Measurements from ENCODE around the gene CDH18.
"Not testable (repeated sequence)": the region's sequence is repeated elsewhere in the genome, so short reads cannot be mapped to it uniquely, and the experiment has no call there.

Gene CDH18

GRCh38 chr5:19855031-19855430, 133.0 kb downstream of the CDH18 start:
- DNase-seq = no peak

DNA sequence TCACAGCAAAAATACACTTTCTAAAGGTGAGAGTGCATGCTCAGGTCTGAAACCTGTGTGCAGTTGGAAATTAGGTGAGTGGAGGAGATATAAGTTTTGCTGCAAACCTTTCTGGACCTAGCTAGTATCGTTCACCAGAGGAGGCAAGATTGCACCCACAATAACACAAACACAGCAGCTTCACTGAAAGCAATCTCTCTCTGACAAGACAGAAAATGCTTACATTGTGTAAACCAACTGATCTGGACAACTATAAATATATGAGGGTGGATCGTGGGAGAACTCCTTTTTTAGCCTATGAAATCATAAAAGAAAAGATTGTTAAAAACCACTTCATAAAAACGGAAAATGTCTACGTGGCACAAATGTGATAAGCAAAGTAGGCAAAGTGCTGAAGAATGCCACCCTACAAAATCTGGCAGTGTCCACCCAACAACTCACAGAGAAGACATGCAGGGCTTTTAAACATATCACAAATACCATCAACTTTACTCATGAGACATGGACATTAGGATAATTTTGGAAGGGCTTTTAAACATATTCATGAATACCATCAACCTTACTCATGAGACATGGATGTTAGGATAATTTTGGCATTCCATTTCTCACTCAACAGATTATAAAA, 134.3 kb downstream of the CDH18 start:
- DNase-seq = no peak

GRCh38 chr5:19837536-19838174, 150.3 kb downstream of the CDH18 start:
- no peak for DNase-seq

DNA sequence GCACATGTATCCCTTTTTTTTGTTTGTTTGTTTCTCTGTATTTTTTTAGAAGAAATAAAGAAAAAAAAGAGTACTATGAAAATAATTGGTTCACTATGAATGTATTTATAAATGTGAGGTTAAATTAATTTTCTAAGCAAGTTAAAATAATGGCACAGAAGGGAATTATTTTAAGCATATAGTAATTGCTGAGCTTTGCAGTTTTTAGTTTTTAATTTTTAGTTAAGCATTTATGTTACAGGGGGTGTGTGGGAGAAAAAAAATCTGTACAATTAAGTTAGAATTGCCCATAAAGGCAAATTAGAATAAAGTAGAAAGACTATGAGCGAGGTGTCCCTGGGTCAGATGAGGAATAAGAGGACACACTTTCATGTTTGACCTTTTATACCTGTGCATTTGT, 152.6 kb downstream of the CDH18 start:
- no peak for DNase-seq

DNA sequence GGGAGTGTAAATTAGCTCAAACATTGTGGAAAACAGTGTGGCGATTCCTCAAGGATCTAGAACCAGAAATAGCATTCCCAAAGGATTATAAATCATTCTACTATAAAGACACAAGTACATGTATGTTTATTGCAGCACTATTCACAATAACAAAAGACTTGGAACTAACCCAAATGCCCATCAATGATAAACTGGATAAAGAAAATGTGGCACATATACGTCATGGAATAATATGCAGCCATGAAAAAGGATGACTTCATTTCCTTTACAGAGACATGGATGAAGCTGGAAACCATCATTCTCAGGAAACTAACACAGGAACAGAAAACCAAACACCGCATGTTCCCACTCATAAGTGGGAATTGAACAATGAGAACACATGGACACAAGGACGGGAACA, 175.3 kb downstream of the CDH18 start:
- not testable (repeated sequence) for DNase-seq

GRCh38 chr5:19806756-19807155, 181.2 kb downstream of the CDH18 start:
- no peak for DNase-seq

DNA sequence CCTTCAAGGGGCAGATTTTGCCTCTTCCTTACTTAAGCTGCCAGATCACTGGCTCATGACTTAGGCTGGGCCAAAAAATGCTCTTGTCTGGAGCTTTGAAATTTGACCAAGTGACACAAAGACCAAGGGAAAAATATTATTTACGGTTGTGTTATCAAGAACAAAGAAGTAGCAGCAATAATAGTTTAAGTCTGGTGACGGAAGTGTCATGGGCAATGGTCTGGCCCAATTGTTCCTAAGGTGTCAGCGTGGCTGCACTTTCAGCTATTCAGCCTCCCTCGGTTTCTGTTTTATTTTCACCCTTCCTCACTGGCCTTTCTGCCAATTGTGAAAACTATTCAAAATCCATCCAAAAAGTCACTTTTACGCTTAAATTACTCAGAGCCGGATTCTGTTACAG, 185.3 kb downstream of the CDH18 start:
- no peak for DNase-seq

- DNase-seq = no peak
Measured at GRCh38 chr5:19795218-19795617, 192.8 kb downstream of the CDH18 start.

DNA sequence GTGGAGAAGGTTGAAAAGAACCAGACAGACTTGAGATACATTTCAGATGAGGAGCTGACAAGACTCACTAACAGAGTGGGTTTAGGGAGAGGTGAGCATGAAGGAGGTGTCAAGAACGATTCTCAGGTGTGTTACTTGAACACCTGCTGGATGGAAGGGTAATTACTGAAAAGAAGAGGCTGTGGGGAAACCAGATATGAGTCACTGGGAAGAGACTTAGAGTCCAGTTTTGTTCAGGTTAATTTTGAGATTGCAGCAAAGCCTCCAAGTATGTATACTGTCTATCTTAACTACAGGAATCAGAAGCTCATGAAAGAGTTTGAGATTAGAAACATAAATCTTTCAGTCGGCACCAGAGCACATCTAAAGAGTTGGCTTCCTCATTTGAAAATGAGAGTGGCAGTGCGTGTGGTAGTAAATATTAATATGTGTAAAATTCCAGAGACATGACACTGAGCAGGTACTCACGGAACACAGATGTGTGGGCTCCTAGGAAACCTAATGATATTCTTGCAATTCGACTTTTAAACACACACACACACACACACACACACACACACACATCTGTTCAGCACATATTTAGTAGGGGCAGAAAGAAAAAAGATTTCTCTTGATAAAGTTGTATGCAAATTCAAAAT, 197.1 kb downstream of the CDH18 start:
- DNase-seq = no peak

DNA sequence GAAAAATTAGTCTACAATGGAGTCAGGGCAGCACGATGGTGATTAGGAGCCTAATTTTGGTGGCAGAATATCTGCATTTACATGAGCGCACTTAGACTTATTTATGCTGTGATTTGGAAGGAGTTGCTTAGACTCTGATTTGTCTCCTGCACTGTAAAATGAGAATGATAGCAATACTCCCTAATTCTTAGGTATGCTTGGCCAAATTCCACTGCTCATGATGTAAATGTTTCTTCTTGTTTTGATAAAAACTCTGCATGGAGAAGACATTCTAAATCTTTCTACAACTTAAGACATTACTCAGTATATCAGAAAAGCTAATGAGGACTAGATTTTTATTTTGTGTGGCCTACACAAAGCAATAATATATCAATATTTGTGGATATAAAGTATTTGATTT, 205.4 kb downstream of the CDH18 start:
- no peak for DNase-seq

DNA sequence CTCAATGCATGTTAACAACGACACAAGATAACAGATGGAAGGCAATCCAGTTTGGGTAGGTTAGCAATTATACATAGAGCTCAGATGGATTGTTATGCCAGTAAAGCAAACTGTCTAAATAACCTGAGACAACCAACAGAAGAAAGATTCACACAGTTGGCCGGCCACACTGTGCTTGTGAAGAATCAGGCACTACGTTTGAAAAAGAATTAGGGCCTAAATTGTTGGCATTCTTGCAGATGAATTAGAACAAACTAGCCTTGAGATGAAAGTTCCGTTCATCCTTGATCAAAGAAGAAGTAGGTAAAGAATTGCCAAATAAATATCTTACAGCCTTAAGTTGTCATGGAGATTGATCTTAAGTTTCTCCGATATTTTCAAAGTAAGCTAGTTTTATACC, 210.6 kb downstream of the CDH18 start:
- DNase-seq = no peak

DNA sequence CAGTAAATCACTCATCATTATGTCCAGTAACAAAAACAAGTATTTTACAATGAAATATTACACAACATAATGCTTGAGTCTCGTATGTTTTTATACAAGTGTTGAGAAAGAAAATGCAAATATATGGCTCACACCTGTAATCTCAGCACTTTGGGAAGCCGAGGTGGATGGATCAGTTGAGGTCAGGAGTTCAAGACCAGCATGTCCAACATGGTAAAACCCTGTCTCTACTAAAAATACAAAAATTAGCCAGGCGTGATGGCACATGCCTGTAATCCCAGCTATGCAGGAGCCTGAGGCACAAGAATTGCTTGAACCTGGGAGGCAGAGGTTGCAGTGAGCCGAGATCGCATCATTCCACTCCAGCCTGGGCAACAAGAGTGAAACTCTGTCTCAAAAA, 211.1 kb downstream of the CDH18 start:
- not testable (repeated sequence) for DNase-seq

DNA sequence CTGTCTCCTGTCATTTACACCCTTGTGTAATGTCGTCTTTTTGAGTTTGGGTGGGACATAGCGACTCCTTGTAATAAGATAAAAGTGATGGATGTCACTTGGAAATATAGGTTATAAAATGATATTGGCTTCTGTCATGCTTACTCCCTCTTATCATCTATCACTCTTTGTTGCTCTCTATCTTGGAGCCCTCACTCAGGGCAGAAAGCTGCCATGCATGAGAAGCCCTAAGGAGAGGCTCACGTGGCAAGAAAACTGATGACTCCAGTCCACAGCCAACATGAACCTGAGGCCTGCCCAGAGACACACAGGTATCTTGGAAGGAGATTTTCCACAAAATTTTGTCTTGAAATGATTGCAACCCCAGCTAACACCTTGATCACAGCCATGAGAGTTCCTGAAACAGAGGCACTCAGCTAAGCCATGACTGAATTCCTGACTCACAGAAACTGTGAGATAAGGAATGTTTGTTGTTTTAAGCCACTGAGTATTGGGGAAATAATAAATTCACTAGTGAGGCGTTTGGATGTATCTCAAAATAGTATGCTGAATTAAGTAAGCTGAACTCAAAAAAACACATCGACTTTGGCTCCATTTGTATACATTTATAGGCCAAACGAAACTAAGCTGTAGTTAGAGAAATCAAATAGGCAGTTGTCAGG, 216.7 kb downstream of the CDH18 start:
- no peak for DNase-seq

DNA sequence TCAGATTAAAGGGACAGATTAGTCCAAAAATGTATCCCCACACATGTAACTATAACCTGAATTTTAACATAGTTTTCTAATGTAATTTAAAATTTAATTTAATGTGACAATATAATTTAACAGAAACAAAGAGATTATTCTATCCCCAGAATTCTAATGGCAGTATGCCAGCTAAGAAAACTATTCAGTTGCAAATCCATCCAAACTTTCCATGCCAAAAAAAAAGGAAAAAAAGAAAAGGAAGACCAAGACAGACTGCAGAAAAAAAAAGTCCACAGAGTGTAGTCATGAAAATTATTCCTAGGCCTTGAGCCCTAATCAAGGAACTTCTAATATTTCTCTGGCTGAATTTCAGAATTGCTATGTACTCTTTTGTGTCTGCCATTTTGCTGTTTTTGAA, 217.6 kb downstream of the CDH18 start:
- no peak for DNase-seq

DNA sequence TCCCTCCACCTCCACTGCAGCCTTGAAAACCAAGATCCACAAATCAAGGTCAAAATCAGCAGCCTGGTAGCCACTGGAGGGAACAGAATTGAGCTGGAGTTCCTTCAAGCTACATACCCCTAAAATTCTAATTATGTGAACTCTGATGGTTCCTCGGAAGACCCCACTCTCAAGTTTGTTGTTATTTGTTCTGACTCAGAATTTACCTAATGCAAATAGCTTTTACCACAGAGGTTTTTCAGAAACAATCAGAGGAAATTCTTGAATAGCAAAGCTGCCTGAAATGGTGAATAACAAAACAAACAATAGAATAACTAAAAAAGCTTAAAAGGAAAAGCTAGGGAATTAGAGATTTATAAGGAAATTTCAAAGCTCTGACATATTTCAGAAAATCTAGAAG, 220.0 kb downstream of the CDH18 start:
- no peak for DNase-seq

GRCh38 chr5:19753579-19753978, 234.4 kb downstream of the CDH18 start:
- no peak for DNase-seq

DNA sequence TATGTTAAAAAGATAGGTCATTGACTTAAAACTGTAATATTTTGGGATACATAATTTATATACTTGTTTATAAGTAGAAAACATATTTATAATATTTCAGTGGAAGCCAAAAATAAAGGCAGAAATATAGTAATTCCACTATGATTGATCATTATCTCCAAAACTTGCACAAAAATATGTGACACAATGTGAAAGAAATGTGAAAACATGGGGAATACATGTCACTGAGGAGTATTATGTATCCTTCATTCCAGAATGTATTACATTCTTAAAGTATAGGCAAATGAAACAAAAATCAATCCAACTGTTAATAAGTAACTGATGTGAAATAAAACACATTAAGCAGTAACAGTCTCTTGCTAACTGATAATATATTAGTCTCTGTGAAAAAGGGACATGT, 236.7 kb downstream of the CDH18 start:
- no peak for DNase-seq

DNA sequence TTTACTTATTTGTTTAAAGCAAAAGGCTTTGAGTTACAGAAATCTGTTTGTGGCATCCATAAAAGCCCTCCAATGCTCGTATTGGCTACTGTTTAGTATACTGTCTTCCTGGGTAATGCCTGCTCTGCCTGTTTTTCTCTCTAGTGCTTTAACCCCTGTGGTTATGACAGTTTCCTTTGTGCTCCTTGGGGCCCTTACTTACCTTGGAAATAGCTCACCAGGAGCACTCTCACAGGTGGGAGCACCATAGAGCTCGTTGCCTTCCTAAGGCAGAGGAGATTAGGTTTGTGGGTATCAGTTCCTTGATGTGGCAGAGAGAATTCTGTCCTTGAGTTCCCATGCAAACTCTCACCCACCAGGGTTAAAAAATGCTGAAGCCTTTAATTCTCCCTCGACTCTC, 242.8 kb downstream of the CDH18 start:
- DNase-seq = no peak

DNA sequence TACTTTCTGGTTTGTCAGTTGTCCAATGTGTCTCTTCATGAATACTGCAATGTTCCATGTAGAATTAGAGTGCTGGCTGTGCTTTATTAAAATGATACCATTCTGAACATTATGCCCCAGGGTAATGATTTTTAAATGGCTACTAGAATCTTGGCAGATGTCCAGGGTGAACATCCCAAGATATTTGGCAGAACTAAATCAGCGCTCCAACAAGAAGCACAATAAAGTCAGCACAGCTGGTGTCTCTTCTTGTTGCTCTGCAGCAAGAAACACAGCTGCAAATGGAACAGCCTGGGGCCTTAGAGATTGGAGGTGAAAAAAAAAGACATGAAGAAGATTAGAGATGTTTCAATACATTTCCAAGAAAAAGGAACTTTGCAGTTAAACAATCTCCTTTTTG, 248.3 kb downstream of the CDH18 start:
- no peak for DNase-seq

GRCh38 chr5:19734776-19735175, 253.2 kb downstream of the CDH18 start:
- no peak for DNase-seq

GRCh38 chr5:19733612-19734495, 254.1 kb downstream of the CDH18 start:
- no peak for DNase-seq

DNA sequence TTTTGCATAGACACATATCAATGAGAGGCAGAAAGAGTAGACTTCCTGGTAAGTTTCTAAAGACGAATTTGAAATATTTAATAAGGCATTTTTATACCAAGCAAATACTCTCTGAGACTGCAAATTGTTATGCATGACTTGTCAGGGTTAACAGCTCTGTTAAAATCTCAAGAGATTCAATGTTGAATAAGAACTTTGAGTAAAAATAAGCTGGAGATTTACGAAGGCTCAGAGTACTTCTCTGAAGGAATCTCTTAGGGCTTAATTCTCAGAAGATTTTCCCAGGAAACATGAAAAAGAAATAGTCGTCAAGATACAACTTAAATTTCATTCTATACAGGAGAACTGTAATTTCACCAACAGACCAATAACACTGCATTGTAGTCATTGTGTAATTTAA, 259.4 kb downstream of the CDH18 start:
- no peak for DNase-seq

DNA sequence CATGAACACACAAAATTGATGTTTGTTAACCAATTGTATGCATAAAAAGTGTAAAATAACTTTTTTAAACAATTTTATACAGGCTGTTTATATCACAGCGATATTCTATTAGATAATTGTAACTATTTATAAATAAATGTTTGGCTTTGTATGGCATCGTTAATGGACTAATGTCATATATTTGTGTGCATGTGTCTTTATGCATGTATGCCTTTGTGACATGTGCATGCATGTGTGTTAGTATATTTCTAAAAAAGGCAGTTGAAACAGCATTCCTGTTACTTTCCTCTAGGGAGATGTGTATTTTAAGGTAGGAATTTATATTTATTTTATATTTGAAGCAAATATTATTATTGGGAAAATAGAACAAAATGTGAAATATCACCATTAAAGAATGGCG, 268.9 kb downstream of the CDH18 start:
- DNase-seq = no peak

Data from T-helper 9 cell (primary cell).